ENCODE results near the gene SLC16A10.
"Not testable (repeated sequence)": the region's sequence is repeated elsewhere in the genome, so short reads cannot be mapped to it uniquely, and the experiment has no call there.

Gene SLC16A10

DNA sequence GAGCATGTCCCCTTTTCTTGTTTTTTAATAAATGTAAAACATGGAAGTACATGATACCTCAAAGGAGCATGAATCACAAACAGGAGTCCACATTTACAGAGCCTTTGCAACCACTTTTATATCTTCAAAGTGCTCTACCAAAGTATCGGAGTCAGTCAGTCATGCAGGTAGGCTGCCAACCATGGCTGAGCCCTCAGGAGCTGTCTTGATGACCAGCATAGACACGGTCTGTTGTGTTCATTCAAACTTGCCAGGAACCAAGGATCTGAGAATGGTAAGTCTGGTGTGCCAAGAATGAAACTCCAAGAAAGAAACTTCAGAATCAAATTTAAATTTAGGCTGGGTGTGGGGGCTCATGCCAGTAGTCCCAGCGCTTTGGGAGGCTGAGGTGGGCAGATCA lies 111.5 kb downstream of the SLC16A10 start:
- TF ChIP-seq LEF1 (IDR thresholded peaks at IDR 0.05; ENCODE audit: borderline replicate concordance) (no peak), CTBP1 (IDR thresholded peaks at IDR 0.05; ENCODE audit: borderline replicate concordance) (no peak), BHLHE40 (IDR thresholded peaks at IDR 0.05; ENCODE audit: borderline replicate concordance) (no peak), ZNF384 (IDR thresholded peaks at IDR 0.05) (no peak), SUZ12 (IDR thresholded peaks at IDR 0.05) (no peak), FOXM1 (IDR thresholded peaks at IDR 0.05; ENCODE audit: borderline replicate concordance) (no peak), ELF4 (IDR thresholded peaks at IDR 0.05) (no peak), HDGF (IDR thresholded peaks at IDR 0.05; ENCODE audit: borderline replicate concordance) (no peak), L3MBTL2 (conservative IDR thresholded peaks at IDR 0.05) (no peak)
- TF ChIP-seq, protein P1, sequence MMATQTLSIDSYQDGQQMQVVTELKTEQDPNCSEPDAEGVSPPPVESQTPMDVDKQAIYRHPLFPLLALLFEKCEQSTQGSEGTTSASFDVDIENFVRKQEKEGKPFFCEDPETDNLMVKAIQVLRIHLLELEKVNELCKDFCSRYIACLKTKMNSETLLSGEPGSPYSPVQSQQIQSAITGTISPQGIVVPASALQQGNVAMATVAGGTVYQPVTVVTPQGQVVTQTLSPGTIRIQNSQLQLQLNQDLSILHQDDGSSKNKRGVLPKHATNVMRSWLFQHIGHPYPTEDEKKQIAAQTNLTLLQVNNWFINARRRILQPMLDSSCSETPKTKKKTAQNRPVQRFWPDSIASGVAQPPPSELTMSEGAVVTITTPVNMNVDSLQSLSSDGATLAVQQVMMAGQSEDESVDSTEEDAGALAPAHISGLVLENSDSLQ (IDR thresholded peaks at IDR 0.05) = no peak
- CTCF ChIA-PET = no interaction called here
- POLR2A ChIA-PET = no interaction called here
- no peak for DNase-seq (ENCODE audit: extremely low spot score)

DNA sequence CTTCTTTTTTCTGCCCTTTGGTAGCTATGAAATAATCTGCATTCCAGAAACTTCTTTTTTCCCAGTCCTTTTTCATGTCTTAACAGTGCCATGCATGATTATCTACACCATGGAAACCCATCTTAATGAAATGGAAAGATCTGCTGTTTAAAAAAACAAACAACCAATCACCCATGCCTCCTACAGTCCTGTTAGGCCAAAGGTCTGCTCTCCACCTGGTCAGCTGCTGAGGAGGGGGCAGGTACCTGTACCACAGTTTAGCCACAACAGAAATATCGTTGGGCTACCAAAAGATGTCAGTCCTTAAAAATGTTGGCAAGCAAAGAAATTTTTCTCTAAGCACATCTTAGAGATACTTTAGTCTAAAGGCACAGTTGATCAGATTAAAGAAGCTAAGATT lies 112.6 kb downstream of the SLC16A10 start:
- ChIA-PET CTCF (no interaction called here), POLR2A (no interaction called here)
- no peak for DNase-seq (ENCODE audit: extremely low spot score)
- TF ChIP-seq FOXM1 (IDR thresholded peaks at IDR 0.05; ENCODE audit: borderline replicate concordance) (no peak), CTBP1 (IDR thresholded peaks at IDR 0.05; ENCODE audit: borderline replicate concordance) (no peak), FOXK2 (IDR thresholded peaks at IDR 0.05) (no peak), SP1 (IDR thresholded peaks at IDR 0.05) (no peak), NFRKB (IDR thresholded peaks at IDR 0.05) (no peak), HDGF (IDR thresholded peaks at IDR 0.05; ENCODE audit: borderline replicate concordance) (no peak), ELF4 (IDR thresholded peaks at IDR 0.05) (no peak), LEF1 (IDR thresholded peaks at IDR 0.05; ENCODE audit: borderline replicate concordance) (no peak), ARNT (IDR thresholded peaks at IDR 0.05) (no peak), TARDBP (IDR thresholded peaks at IDR 0.05) (no peak), FOXA1 (IDR thresholded peaks at IDR 0.05) (no peak), BHLHE40 (IDR thresholded peaks at IDR 0.05; ENCODE audit: borderline replicate concordance) (no peak), ZNF384 (IDR thresholded peaks at IDR 0.05) (no peak), SUZ12 (IDR thresholded peaks at IDR 0.05) (no peak)
- TF ChIP-seq, protein P1 (IDR thresholded peaks at IDR 0.05) = no peak

DNA sequence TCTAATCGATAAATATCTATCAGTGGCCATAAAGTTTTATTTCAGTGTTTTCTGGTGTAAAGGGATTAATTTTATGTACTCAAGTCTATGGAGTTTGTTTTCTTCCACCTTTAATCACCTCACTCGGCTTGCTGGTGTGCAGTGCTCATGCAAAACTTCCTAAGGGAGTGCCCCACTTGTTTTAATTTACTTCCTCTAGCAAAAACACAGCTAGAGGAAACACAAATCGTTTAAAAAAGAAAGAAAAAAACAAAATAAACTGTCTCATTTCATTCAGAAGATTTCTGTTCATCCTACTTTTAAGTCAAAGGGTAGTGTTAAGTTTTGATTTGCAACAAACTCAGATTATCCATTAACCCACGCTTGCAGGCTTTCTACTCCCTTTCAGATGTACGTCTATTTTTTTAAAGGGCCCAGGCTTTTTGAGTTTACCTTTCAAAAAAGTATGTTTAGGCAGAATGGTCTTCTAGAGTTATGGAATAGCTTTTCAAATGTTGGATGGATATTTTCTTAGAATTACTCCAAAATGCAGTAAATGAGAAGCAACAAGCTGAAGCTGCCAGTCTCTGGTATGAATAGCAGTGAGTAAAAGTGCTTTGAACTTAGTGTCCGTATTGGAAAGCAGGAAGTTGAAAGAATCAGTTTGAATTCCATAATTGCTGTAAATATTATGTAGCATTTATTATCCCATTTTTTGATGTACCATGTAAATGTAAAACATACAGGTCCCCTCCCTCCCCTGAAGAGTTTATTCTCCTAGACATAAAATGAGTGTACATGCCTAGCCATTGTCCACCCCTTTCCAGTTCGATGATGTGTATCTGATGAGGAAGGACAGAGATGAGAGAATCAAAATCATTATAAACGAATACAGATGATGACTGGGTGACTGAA lies 113.3 kb downstream of the SLC16A10 start:
- ChIA-PET POLR2A (no interaction called here), CTCF (no interaction called here)
- TF ChIP-seq CTBP1 (IDR thresholded peaks at IDR 0.05; ENCODE audit: borderline replicate concordance) (no peak), FOXA1 (IDR thresholded peaks at IDR 0.05) (no peak), HDGF (IDR thresholded peaks at IDR 0.05; ENCODE audit: borderline replicate concordance) (no peak), ELF4 (IDR thresholded peaks at IDR 0.05) (no peak), BHLHE40 (IDR thresholded peaks at IDR 0.05; ENCODE audit: borderline replicate concordance) (no peak), SP1 (IDR thresholded peaks at IDR 0.05) (no peak), SUZ12 (IDR thresholded peaks at IDR 0.05) (no peak), LEF1 (IDR thresholded peaks at IDR 0.05; ENCODE audit: borderline replicate concordance) (no peak), FOXM1 (IDR thresholded peaks at IDR 0.05; ENCODE audit: borderline replicate concordance) (no peak), ZNF384 (IDR thresholded peaks at IDR 0.05) (no peak), ARNT (IDR thresholded peaks at IDR 0.05) (no peak), FOXK2 (IDR thresholded peaks at IDR 0.05) (no peak), TARDBP (IDR thresholded peaks at IDR 0.05) (no peak)
- TF ChIP-seq, protein P1 (IDR thresholded peaks at IDR 0.05) = no peak

DNA sequence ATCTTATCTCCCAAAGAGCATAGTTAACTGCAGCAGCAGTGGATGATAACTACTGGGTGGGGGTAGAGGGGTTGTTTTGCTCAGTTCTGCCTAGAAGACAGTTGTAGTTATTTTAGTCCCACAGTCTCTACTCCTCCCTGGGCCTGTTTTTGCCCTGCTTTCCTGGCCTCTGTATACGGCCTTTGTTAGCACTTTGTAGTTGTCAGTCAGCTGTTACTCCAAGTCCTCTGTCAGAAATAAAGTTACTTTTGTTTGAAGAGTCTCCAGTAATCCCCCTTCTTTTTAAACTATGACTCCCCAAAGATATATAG lies 113.9 kb downstream of the SLC16A10 start:
- CTCF ChIA-PET = no interaction called here
- POLR2A ChIA-PET = interaction anchor here (0.7 kb wide), 1 partner anchor 111 kb away, joined by 3 read pairs; no protein-coding TSS in a partner anchor
- TF ChIP-seq FOXA1 (IDR thresholded peaks at IDR 0.05) = no peak
- TF ChIP-seq HDGF (IDR thresholded peaks at IDR 0.05; ENCODE audit: borderline replicate concordance) = no peak
- TF ChIP-seq ZNF384 (IDR thresholded peaks at IDR 0.05) = no peak
- no peak for TF ChIP-seq ARNT (IDR thresholded peaks at IDR 0.05)
- no peak for TF ChIP-seq SP1 (IDR thresholded peaks at IDR 0.05)
- DNase-seq (ENCODE audit: extremely low spot score) = no peak

More for the DNA sequence above, 113.3 kb downstream of the SLC16A10 start:
- DNase-seq (ENCODE audit: extremely low spot score) = no peak

DNA sequence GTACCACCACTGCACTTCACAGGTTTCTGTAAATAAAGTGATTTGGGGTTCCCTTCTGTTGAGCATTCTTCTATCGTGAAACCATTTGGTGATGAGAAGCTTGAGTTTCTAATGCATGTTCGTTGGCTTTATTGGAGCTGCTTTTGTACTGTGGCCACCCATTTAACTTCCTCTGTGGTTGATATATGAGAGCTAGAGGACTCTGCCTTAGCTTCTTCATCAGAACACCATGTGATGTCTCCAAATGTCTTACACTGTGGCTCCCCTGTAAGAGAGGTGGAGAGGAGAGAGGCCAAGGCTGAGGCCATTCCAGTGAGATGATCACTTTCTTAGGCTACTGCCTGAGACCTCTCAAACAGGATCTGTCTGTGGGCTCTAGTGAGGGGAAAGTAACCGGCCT lies 114.5 kb downstream of the SLC16A10 start:
- no peak for DNase-seq (ENCODE audit: extremely low spot score)

DNA sequence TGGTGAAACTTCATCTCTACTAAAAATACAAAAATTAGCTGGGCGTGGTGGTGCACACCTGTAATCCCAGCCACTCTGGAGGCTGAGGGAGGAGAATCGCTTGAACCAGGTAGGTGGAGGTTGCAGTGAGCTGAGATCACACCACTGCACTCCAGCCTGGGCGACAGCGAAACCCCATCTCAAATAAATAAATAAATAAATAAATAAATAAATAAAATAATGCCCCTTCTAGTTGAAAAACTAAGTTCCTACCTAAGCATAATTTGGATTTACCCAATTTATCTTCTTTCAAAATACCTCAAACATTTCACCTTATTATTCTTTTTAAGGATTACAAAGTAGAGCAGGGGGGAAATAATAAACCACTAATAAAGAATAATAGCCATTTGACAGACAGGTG lies 116.2 kb downstream of the SLC16A10 start:
- CTCF ChIA-PET; POLR2A ChIA-PET; DNase-seq (ENCODE audit: extremely low spot score): not testable (repeated sequence)

More for the DNA sequence above, 114.5 kb downstream of the SLC16A10 start:
- ChIA-PET POLR2A (interaction anchor here (0.7 kb wide), 1 partner anchor 110 kb away, joined by 3 read pairs; no protein-coding TSS in a partner anchor), CTCF (no interaction called here)
- TF ChIP-seq HDGF (IDR thresholded peaks at IDR 0.05; ENCODE audit: borderline replicate concordance) = no peak
- no peak for TF ChIP-seq SP1 (IDR thresholded peaks at IDR 0.05)
- no peak for TF ChIP-seq CTBP1 (IDR thresholded peaks at IDR 0.05; ENCODE audit: borderline replicate concordance)
- TF ChIP-seq FOXM1 (IDR thresholded peaks at IDR 0.05; ENCODE audit: borderline replicate concordance) = no peak
- TF ChIP-seq ZNF384 (IDR thresholded peaks at IDR 0.05) = no peak
- no peak for TF ChIP-seq LEF1 (IDR thresholded peaks at IDR 0.05; ENCODE audit: borderline replicate concordance)
- TF ChIP-seq FOXA1 (IDR thresholded peaks at IDR 0.05) = no peak
- TF ChIP-seq ARNT (IDR thresholded peaks at IDR 0.05) = no peak
- TF ChIP-seq L3MBTL2 (conservative IDR thresholded peaks at IDR 0.05) = no peak
- TF ChIP-seq, protein P1 (IDR thresholded peaks at IDR 0.05) = no peak
- no peak for TF ChIP-seq NFRKB (IDR thresholded peaks at IDR 0.05)
- TF ChIP-seq BHLHE40 (IDR thresholded peaks at IDR 0.05; ENCODE audit: borderline replicate concordance) = no peak
- no peak for TF ChIP-seq FOXK2 (IDR thresholded peaks at IDR 0.05)
- no peak for TF ChIP-seq ELF4 (IDR thresholded peaks at IDR 0.05)
- TF ChIP-seq SUZ12 (IDR thresholded peaks at IDR 0.05) = no peak
- TF ChIP-seq TARDBP (IDR thresholded peaks at IDR 0.05) = no peak
